Activated naive CD4-positive, alpha-beta T cell treated with anti-CD3 and anti-CD28 coated beads, Interleukin-2, amount 50 U/mL, for 24 hours (primary cell): Measurements from ENCODE around the gene CLEC17A.
"Not testable (repeated sequence)": the region's sequence is repeated elsewhere in the genome, so short reads cannot be mapped to it uniquely, and the experiment has no call there.

Source experiments
- H3K27ac Mint-ChIP-seq: one replicate; pipeline ENCODE4 v1.8.0; 2021; ENCODE audit warnings: mild to moderate bottlenecking, mixed read lengths
- H3K27me3 Mint-ChIP-seq: one replicate; pipeline ENCODE4 v1.8.0; 2021; ENCODE audit warnings: mixed read lengths
- H3K36me3 Mint-ChIP-seq: one replicate; pipeline ENCODE4 v1.8.0; 2021; ENCODE audit warnings: mixed read lengths
- H3K4me1 Mint-ChIP-seq: one replicate; pipeline ENCODE4 v1.8.0; 2021; ENCODE audit warnings: mixed read lengths
- H3K4me3 Mint-ChIP-seq: one replicate; pipeline ENCODE4 v1.8.0; 2021; ENCODE audit warnings: mild to moderate bottlenecking, mixed read lengths
- H3K9me3 Mint-ChIP-seq: one replicate; pipeline ENCODE4 v1.8.0; 2021; ENCODE audit warnings: mixed read lengths

The CLEC17A gene

GRCh38 chr19:14553939-14554243, 29.0 kb upstream of the CLEC17A start:
- peak overlapping the region; percentile 51 for H3K27ac Mint-ChIP-seq
- H3K27me3 Mint-ChIP-seq = no peaks in the 10 kb centered on the region
- peaks cover 3% of the 10 kb centered on the region for H3K36me3 Mint-ChIP-seq
- H3K4me1 Mint-ChIP-seq = peaks cover 64% of the 10 kb centered on the region
- H3K9me3 Mint-ChIP-seq = no peaks in the 10 kb centered on the region
- H3K4me3 Mint-ChIP-seq = no peak overlapping the region

- no peaks in the 10 kb centered on the region for H3K27me3 Mint-ChIP-seq
- peaks cover 64% of the 10 kb centered on the region for H3K4me1 Mint-ChIP-seq
- peak overlapping the region; percentile 85 for H3K27ac Mint-ChIP-seq
- H3K4me3 Mint-ChIP-seq = no peak overlapping the region
- peaks cover 3% of the 10 kb centered on the region for H3K36me3 Mint-ChIP-seq
- no peaks in the 10 kb centered on the region for H3K9me3 Mint-ChIP-seq
These were observed 28.5 kb upstream of the CLEC17A start for GRCh38 chr19:14554382-14554812.

DNA sequence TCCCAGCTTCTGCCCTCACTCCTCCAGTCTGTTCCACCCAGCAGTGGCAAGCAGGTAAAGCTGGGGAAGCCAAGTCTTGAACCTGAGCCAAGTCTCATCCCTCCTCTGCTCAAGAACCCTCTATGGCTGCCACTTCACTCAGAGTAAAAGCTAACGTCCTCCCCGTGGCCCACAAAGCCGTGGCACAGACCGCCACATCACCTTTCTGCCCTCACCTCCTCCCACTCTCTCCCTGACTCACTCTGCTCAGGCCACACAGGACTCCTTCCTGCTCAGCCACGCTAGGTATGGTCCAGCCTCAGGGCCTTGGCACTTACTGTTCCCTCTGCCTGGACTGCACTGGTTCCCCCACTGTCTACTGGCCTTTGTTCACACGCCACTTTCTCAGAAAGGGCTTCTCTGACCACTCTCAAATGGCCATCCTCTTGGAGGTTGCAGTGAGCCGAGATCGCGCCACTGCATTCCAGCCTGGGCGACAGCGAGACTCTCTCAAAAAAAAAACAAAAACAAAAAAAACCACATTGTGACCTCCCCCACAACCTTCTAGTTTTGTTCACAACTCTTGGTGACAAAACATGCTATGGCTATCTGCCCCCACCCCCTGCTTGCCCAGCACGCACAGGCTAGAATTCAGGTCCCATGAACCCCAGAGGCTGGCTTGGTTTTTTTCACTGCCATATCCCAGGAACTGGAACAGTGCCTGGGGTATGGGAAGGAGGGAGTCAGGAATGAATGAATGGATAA, 26.8 kb upstream of the CLEC17A start:
- H3K36me3 Mint-ChIP-seq = no peaks in the 10 kb centered on the region
- peak overlapping the region; percentile 38 for H3K27ac Mint-ChIP-seq
- H3K4me3 Mint-ChIP-seq = peak overlapping the region; percentile 59
- no peaks in the 10 kb centered on the region for H3K27me3 Mint-ChIP-seq
- peaks cover 57% of the 10 kb centered on the region for H3K4me1 Mint-ChIP-seq
- no peaks in the 10 kb centered on the region for H3K9me3 Mint-ChIP-seq

- H3K27ac Mint-ChIP-seq = peak overlapping the region; percentile 38
- H3K9me3 Mint-ChIP-seq = no peaks in the 10 kb centered on the region
- H3K36me3 Mint-ChIP-seq = no peaks in the 10 kb centered on the region
- H3K27me3 Mint-ChIP-seq = no peaks in the 10 kb centered on the region
- peaks cover 53% of the 10 kb centered on the region for H3K4me1 Mint-ChIP-seq
- H3K4me3 Mint-ChIP-seq = peak overlapping the region; percentile 59
These were observed 26.2 kb upstream of the CLEC17A start for GRCh38 chr19:14556662-14557188.

DNA sequence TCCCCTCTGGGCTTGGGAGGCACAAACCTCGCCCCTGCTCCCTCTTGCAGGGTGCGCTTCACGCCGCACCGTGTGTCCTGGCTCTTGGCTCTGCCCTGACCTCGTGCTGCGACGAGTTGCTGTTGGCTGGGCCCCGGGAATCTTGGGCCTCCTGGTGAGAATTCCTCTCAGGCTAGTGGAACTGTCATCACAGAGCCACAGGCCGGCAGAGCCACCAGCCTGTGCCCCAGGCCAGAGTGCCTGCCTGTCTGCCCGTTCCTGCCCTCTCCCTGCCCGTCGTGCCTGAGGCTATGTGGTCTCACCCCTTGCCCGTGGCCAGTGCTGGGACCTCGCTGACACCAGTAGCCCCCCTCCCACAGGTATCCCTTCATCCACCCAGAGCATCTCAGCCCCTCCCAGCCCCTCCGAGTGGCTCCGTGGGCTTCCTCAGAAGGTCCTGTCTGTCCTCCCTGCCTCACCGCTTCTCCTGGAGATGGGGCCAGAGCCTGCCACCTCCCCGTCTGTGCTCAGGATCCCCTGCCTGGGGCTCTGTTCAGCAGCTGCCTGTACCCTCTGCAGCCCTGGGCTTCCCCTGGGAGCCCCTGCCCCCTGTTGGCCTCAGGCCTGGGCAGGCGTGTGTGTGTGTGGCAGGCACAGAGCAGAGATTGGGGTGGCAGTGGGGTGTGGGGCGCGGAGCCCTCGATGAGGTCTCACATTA, 24.4 kb upstream of the CLEC17A start:
- H3K27ac Mint-ChIP-seq = no peak overlapping the region
- H3K4me1 Mint-ChIP-seq = peaks cover 38% of the 10 kb centered on the region
- no peaks in the 10 kb centered on the region for H3K9me3 Mint-ChIP-seq
- H3K4me3 Mint-ChIP-seq = no peak overlapping the region
- no peaks in the 10 kb centered on the region for H3K36me3 Mint-ChIP-seq
- H3K27me3 Mint-ChIP-seq = no peaks in the 10 kb centered on the region

GRCh38 chr19:14559916-14560775, 22.7 kb upstream of the CLEC17A start:
- Mint-ChIP-seq H3K9me3 (no peaks in the 10 kb centered on the region), H3K36me3 (peaks cover 3% of the 10 kb centered on the region), H3K27ac (no peak overlapping the region), H3K27me3 (no peaks in the 10 kb centered on the region), H3K4me3 (no peak overlapping the region), H3K4me1 (peaks cover 31% of the 10 kb centered on the region)

- H3K27me3 Mint-ChIP-seq = no peaks in the 10 kb centered on the region
- peaks cover 3% of the 10 kb centered on the region for H3K36me3 Mint-ChIP-seq
- H3K4me3 Mint-ChIP-seq = no peak overlapping the region
- peaks cover 30% of the 10 kb centered on the region for H3K4me1 Mint-ChIP-seq
- H3K27ac Mint-ChIP-seq = no peak overlapping the region
- no peaks in the 10 kb centered on the region for H3K9me3 Mint-ChIP-seq
These were observed 22.1 kb upstream of the CLEC17A start for GRCh38 chr19:14560776-14561108.

DNA sequence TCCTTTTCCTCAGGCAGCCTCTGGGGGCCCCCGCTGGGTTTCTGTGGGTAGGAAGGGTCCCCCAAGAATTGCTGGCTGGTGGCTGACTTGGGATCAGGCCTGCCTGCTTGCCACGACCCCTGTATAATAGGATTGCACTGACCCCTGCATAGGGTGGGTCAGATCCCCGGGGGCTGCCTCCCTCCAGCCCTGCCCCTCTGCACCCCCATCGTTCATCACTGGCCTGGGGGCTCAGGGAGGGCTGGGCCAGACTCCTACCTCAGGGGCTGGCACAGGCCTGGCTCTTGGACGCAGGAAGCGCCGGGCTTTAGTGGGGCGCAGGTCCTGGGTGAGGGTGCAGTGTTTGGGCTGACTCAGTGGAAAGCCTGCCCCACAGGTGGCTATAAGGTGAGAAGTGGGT, 21.6 kb upstream of the CLEC17A start:
- Mint-ChIP-seq H3K4me3 (no peak overlapping the region), H3K36me3 (peaks cover 3% of the 10 kb centered on the region), H3K4me1 (peaks cover 25% of the 10 kb centered on the region), H3K27me3 (no peaks in the 10 kb centered on the region), H3K27ac (no peak overlapping the region), H3K9me3 (no peaks in the 10 kb centered on the region)

DNA sequence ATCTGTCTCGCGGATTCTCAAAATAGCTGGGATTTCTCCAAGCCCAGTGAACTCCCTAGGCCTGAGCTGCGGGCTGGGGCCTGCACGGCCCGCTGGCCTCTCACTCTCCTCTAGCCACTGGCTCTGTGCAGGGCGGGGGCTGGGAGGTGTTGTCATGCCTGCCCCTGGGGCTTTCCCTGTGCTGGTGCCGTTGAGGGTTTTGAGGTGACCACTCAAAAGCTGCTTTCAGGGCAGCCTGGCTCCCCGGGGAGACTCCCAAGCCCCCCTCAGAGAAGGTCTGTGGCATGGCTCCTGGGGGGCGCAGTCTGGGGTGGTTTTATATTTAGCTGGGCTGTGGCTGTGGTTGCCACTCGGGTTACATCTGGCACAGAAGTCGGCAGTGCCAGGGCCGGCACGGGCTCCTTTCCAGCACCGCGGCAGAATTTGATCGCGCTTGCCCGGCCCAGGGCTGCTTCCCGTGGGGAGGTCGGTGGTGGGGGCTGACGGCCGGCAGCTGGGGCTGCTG, 21.0 kb upstream of the CLEC17A start:
- H3K27ac Mint-ChIP-seq = no peak overlapping the region
- H3K4me1 Mint-ChIP-seq = peaks cover 19% of the 10 kb centered on the region
- no peaks in the 10 kb centered on the region for H3K9me3 Mint-ChIP-seq
- peaks cover 3% of the 10 kb centered on the region for H3K36me3 Mint-ChIP-seq
- no peak overlapping the region for H3K4me3 Mint-ChIP-seq
- no peaks in the 10 kb centered on the region for H3K27me3 Mint-ChIP-seq

DNA sequence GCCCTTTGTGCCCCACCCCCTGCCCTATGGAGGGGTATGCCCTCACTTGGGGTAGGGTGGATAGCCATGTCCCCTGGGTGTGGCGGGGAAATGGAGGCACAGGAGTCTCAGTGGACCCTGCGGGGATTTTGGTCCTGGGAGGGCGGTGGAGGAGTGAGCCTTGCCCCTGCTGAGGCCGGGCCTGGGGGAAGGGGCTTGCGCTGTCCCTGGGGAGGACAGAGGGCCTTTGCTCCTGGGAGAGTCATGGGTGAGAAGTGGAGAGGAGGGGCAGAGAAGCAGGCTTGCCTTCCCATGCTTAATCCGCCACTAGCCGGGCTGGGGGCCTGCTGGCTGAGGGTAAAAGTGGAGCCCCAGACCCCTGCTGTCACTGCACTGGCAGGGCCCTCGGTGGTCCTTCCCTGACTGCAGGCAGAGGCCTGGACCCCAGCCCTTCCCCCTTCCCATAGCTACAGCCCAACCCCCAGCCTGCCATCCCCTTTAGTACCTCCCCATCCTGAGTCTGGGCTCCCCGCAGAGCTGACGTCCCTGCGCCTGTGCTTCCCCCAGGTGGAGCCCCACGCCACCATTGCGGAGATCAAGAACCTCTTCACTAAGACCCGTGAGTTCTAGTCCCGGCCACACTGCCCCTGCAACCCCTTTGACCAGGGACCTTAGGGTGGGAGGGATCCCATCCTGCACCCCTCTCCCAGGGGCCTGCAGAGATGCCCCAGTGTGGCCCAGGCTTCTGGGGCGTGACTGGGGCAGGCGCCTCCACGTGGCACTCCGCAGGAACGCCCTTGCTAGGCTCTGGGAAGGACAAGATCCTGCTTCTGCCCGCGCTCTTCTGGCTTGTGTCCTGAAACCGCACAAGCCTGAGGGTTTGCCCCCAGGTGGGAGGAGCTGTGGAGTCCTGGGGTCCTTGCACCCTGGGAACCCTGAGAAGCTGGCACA, 20.0 kb upstream of the CLEC17A start:
- no peak overlapping the region for H3K27ac Mint-ChIP-seq
- no peaks in the 10 kb centered on the region for H3K27me3 Mint-ChIP-seq
- H3K4me1 Mint-ChIP-seq = peaks cover 28% of the 10 kb centered on the region
- H3K36me3 Mint-ChIP-seq = peaks cover 3% of the 10 kb centered on the region
- H3K9me3 Mint-ChIP-seq = no peaks in the 10 kb centered on the region
- H3K4me3 Mint-ChIP-seq = no peak overlapping the region

DNA sequence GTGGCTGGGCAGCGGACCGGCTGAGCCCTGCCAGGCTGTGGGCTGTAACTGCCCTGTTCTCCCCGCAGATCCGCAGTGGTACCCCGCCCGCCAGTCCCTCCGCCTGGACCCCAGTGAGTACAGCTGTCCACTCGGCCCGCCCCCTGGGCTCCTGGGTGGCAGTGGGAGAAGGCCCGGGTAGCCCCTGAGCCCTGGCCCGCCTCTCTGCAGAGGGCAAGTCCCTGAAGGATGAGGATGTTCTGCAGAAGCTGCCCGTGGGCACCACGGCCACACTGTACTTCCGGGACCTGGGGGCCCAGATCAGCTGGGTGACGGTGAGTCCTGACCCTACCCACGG, 19.3 kb upstream of the CLEC17A start:
- H3K9me3 Mint-ChIP-seq = no peaks in the 10 kb centered on the region
- H3K27me3 Mint-ChIP-seq = no peaks in the 10 kb centered on the region
- peaks cover 30% of the 10 kb centered on the region for H3K4me1 Mint-ChIP-seq
- no peak overlapping the region for H3K27ac Mint-ChIP-seq
- no peak overlapping the region for H3K4me3 Mint-ChIP-seq
- peaks cover 3% of the 10 kb centered on the region for H3K36me3 Mint-ChIP-seq

DNA sequence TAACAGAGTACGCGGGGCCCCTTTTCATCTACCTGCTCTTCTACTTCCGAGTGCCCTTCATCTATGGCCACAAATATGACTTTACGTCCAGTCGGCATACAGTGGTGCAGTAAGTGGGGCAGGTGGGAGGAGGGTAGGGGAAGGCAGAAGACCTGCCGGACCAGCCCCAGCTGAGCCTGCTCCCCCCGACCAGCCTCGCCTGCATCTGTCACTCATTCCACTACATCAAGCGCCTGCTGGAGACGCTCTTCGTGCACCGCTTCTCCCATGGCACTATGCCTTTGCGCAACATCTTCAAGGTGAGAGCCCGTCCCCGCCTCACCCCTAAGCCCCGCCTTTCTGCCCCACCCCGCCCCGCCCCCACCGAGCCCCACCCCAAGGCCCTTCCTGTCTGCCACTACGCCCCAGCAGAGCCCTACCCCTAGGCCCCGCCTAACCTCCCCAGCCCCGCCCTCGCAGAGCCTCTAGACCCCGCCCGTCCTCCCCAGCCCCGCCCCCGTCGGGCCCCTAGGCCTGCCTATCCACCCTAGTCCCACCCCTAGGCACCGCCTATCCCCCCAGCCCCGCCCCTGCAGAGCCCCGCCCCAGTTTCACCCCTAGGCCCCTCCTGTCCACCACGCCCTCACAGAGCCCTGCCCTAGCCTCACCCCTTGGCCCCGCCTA, 18.8 kb upstream of the CLEC17A start:
- H3K27ac Mint-ChIP-seq = peak overlapping the region; percentile 55
- no peaks in the 10 kb centered on the region for H3K9me3 Mint-ChIP-seq
- peaks cover 3% of the 10 kb centered on the region for H3K36me3 Mint-ChIP-seq
- H3K4me1 Mint-ChIP-seq = peaks cover 32% of the 10 kb centered on the region
- no peak overlapping the region for H3K4me3 Mint-ChIP-seq
- no peaks in the 10 kb centered on the region for H3K27me3 Mint-ChIP-seq

GRCh38 chr19:14564652-14565297, 18.1 kb upstream of the CLEC17A start:
- not testable (repeated sequence) for H3K9me3 Mint-ChIP-seq, H3K27me3 Mint-ChIP-seq, H3K4me3 Mint-ChIP-seq, H3K36me3 Mint-ChIP-seq, H3K27ac Mint-ChIP-seq
- H3K4me1 Mint-ChIP-seq = peaks cover 38% of the 10 kb centered on the region

GRCh38 chr19:14565298-14565679, 17.6 kb upstream of the CLEC17A start:
- Mint-ChIP-seq H3K36me3 (peaks cover 3% of the 10 kb centered on the region), H3K9me3 (no peaks in the 10 kb centered on the region), H3K4me1 (peaks cover 38% of the 10 kb centered on the region), H3K4me3 (no peak overlapping the region), H3K27me3 (no peaks in the 10 kb centered on the region), H3K27ac (no peak overlapping the region)
